ENCODE measurements around the gene UNK.

- TF ChIP-seq CTCF (IDR thresholded peaks at IDR 0.05) (no peak), POLR2A (IDR thresholded peaks at IDR 0.05) (no peak)
Measured at GRCh38 chr17:75737133-75737962, 47.3 kb upstream of the UNK start.
